GM19372 (cell line): Measurements from ENCODE around the gene G6PC1.
"Not testable (repeated sequence)": the region's sequence is repeated elsewhere in the genome, so short reads cannot be mapped to it uniquely, and the experiment has no call there.

Source experiments
- ATAC-seq: cut with Tn5 transposase; IDR thresholded peaks from one replicate; pipeline ENCODE4 v1.9.1; 2021; ENCODE audit warnings: mild to moderate bottlenecking, low read depth, moderate library complexity; ENCODE audit not compliant: unreplicated experiment

The G6PC1 gene

DNA sequence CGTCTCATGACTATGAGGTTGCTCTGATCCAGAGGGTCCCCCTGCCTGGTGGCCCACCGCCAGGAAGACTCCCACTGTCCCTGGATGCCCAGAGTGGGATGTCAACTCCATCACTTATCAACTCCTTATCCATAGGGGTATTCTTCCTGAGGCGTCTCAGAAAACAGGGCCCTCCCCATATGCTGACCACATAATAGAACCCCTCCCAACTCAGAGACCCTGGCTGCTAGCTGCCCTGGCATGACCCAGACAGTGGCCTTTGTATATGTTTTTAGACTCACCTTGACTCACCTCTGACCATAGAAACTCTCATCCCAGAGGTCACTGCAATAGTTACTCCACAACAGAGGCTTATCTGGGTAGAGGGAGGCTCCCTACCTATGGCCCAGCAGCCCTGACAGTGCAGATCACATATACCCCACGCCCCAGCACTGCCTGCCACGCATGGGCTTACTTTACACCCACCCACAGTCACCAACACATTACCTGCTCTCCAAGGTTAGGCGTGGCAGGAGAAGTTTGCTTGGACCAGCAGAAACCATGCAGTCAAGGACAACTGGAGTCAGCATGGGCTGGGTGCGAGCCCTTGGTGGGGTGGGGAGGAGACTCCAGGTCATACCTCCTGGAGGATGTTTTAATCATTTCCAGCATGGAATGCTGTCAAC, 2.3 kb upstream of the G6PC1 start:
- ATAC-seq = no peak

DNA sequence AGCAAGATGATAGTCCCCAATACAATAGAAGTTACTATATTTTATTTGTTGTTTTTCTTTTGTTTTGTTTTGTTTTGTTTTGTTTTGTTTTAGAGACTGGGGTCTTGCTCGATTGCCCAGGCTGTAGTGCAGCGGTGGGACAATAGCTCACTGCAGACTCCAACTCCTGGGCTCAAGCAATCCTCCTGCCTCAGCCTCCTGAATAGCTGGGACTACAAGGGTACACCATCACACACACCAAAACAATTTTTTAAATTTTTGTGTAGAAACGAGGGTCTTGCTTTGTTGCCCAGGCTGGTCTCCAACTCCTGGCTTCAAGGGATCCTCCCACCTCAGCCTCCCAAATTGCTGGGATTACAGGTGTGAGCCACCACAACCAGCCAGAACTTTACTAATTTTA, 618 bp upstream of the G6PC1 start:
- not testable (repeated sequence) for ATAC-seq

DNA sequence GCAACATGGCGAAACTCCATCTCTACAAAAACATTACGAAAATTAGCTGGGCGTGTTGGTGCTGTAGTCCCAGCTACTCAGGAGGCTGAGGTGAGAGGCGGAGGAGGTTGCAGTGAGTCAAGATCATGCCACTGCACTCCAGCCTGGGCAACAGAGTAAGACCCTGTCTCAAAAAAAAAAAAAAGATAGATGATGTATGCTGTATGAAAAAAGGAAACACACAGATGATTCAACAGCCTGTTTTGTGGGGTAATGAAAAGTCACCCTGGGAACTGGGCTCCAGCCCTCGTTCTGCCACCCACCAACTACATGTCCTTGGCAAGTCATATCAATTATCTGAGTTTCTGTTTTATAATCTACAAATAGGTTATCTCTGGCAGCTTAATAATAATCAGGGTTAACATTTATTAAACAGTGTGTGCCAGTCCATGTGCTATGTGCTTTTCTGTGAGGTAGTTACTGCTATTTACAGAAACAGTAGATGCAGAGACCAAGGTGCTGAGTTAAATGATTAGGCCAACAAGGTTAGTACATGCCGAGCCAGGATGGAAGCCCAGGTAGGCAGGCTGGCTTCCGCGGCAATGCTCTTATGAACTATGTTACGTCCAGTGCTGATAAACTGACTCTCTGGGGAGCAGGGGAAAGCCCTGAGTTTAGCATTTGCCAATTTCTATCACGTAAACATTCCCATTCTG, 1.1 kb downstream of the G6PC1 start:
- no peak for ATAC-seq

DNA sequence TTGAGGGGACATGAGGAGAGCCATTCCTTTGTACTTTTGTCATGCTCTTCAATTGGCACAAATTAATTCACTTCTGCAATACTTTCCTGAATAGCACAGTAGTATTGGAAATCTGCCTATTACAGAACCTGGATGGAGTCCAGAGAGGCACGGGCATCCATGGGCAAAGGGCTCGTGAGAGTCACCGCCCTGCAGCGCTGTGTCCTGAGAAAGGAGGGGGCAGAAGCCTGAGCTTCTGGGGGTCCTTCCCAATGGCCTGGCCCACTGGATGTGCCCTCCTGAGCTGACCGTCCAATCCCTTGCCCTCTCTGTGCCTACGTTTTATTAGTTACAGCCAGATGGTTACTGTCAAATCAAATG, 3.5 kb downstream of the G6PC1 start:
- no peak for ATAC-seq

DNA sequence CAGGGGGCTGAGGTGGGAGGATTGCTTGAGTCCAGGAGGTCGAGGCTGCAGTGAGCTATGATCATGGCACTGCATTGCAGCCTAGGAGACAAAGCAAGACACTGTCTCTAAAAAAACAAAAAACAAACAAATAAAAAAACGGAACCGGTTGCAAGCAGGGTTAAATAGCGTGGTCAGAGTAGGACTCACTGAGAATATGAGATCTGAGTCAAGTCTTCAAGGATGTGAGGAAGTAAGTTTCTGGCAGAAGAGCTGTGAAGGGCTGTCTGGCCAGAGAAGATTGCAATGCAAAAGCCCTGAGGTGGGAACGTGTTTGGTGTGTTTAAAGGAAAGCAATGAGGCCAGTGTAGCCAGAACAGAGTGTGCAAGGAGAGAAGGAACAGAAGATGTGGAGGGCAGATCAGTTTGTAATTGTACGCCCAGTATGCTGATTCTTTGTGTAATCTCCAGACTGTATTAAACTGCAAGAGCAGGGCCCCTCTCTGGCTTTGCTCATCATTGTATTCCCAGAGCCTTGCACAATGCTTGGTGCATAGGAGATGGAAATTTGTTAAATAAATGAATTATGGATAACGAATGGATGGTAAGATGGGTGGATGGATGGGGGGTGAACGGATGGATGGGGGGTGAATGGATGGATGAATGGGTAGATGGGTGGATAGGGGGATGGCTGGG, 6.3 kb downstream of the G6PC1 start:
- no peak for ATAC-seq

DNA sequence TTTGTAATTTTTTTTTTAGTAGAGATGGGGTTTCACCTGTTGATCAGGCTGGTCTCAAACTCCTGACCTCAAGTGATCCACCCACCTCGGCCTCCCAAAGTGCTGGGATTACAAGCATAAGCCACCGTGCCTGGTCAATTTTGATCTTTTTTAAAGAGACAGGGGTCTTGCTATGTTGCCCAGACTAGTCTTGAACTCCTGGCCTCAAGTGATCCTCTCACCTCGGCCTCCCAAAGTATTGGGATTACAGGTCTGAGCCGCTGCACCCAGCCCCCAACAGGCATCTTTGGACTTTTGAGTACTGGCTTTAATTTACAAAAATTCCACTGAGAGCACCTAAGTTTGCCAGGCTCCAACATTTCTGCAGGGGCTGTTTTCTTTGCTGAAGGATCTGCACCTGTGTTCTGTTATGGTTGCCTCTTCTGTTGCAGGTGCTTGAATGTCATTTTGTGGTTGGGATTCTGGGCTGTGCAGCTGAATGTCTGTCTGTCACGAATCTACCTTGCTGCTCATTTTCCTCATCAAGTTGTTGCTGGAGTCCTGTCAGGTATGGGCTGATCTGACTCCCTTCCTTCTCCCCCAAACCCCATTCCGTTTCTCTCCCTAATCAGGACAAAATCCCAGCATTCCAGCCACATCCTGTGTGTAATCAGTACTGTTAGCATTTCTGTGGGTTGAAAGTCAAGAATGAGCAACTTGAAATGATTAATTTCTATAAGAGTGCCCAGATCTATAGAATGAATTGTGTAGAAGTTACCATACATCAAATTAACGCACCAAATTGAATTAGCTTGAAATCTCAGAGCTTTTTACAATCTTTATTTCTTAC, 8.5 kb downstream of the G6PC1 start:
- no peak for ATAC-seq

DNA sequence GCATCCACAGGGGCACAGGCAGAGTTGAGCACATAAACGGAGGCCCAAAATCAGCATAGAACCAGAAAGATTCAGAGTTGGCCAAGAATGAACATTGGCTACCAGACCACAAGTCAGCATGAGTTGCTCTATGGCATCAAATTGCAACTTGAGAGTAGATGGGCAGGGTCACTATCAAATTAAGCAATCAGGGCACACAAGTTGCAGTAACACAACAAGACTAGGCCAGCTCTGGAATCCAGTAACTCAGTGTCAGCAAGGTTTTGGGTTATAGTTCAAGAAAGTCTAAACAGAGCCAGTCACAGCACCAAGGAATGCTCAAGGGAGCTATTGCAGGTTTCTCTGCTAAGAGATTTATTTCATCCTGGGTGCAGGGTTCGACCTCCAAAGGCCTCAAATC, 12.9 kb downstream of the G6PC1 start:
- ATAC-seq = no peak

DNA sequence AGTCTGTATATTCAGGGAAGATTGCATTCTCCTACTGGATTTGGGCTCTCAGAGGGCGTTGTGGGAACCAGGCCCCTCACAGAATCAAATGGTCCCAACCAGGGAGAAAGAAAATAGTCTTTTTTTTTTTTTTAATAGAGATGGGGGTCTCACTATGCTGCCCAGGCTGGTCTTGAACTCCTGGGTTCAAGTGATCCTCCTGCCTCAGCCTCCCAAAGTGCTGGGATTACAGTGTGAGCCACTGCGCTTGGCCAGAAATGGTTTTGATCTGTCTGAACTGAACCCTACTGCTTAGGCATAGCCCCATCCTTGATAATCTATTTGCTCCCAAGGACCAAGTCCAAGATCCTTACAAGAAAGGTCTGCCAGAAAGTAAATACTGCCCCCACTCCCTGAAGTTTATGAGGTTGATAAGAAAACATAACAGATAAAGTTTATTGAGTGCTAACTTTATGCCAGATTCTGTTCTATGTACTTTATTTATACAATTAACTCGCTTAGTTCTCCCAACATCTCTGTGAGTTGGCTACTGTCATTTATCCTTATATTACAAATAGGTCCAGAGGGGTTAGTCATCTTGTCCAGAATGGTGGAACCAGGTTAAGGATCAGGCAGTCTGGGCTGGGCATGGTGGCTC, 13.5 kb downstream of the G6PC1 start:
- no peak for ATAC-seq

DNA sequence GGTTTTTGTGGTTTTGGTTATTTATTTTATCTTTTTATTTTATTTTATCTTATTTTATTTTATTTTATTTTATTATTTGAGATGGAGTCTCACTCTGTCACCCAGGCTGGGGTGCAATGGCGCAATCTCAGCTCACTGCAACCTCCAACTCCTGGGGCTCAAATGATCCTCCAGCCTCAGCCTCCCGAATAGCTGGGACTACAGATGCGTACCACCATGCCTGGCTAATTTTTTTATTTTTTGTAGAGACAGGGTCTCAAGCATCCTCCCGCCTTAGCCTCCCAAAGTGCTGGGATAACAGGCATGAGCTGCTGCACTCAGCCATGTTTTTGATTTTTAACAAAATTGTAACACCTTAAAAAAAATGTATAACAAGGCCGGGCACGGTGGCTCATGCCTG, 14.7 kb downstream of the G6PC1 start:
- ATAC-seq = not testable (repeated sequence)

DNA sequence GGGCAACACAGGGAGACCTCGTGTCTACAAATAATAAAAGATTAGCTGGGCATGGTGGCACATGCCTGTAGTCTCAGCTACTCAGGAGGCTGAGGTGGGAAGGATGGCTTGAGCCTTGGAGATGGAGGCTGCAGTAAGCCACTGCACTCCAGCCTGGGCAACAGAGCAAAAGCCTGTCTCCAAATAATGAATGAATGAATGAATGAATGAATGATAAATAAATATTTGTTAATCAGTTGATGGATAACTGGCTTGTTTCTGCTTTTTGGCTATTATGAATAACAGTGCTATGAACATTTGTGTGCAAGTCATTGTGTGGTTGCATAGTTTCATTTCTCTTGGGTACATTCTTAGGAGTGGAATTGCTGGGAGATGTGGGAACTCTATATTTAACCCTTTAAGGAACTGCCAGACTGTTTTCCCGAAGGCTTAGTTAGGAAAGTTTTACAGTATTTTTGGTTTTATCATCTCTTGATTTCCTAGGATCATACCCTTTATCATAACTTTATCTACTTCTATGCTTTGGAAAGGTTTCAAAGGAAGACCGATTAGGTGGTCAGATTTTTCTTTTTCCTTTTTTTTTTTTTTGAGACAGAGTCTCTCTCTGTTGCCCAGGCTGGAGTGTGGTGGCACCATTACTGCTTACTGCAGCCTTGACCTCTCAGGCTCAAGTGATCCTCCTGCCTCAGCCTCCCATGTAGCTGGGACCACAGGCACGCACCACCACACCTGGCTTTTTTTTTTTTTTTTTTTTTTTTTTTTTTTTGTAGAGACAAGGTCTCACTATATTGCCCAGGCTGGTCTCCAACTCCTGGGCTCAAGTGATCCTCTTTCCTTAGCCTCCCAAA, 16.0 kb downstream of the G6PC1 start:
- ATAC-seq = not testable (repeated sequence)

DNA sequence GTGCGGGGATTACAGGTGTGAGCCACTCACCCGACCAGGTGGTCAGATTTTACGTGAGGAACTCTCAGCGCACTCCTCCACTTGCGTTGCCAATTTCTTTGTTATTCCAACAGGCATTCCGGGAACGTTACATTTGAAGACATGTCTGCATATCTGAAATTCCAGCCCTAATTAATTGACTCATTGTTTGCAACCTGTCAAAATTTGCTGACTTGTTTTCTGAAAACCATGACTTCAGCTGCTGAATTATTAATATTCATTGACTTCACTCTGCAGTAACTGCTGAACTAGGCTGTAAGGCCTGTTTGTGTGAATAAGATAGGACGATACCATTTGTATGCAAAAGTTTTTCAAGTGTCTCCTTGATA, 16.6 kb downstream of the G6PC1 start:
- no peak for ATAC-seq

DNA sequence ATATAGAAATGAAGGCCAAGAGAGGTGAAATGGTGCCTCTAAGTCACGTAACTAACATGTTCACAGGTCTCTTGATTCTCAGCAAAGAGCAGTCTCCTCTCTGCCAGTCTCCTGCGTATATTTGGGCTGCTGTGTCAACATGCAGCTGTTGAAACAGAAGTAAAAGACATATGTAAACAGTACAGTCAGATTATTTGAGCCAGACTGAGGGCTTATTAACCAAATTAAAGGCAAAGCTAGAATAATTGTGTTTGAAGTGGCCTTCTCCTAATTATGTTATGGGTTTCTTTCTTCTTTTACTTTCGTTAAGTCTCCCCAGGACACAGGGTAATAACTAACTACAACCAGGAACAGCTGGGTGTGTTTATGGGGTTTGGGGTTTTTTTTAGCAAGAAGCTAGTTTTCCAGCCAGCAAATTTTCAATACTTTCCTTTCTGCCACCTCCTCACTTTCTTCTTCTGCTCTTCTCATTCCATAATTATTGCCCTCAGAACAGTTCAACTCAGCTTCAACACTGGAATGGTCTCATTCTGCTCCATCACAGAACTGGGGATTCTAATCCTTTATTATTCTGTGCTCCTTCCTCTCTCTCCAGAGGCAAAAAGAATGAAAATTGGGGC, 18.4 kb downstream of the G6PC1 start:
- ATAC-seq = no peak

DNA sequence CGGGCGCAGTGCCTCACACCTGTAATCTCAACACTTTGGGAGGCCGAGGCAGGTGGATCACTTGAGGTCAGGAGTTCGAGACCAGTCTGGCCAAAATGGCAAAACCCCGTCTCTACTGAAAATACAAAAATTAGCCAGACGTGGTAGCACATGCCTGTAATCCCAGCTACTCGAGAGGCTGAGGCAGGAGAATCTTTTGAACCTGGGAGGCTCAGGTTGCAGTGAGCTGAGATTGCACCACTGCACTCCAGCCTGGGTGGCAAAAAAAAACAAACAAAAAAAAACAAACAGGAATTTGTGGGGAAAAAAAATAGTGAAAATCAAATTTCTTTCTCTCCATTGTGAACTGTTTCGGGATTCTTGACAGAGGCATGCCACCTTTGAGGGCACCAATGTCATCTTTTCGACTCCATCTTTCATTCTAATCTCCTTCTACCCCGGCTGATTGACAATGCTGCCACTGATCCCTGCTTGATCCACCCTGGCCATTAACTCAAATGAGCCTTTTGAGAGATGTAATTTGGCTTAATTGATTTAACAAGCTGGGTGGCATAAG, 19.0 kb downstream of the G6PC1 start:
- ATAC-seq = not testable (repeated sequence)

DNA sequence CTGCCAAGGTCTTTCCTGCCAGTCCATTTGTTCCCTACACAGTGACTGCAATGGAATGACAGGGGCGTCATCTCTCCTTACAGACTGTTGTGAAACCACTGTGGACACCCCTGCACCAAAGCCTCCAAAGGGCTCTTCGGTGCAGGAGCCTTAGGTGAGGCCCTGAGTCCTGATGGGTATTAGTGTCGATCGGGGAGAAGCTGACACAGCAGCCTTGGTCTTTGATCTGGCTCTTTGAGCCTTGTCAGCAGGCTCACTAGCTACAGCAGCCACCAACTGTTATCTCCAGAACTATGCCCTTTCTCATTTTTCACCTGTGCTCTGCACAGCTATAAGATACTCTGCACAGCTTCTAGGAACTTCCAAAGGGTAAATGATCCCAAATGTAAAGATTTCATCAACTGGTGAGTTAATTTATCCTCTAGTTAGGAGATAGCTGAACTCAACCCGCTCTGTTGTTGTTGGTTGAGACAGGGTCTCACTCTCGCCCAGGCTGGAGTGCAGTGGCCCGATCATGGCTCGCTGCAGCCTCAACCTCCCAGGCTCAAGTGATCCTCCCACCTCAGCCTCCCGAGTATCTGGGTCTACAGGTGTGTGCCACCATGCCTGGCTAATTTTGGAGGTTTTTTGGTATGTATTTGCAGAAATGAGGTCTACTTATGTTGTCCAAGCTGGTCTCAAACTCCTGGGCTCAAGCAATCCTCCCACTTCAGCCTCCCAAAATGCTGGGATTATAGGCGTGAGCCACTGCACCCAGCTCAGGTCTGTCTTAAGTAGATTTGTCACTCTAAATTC, 19.7 kb downstream of the G6PC1 start:
- ATAC-seq = no peak

DNA sequence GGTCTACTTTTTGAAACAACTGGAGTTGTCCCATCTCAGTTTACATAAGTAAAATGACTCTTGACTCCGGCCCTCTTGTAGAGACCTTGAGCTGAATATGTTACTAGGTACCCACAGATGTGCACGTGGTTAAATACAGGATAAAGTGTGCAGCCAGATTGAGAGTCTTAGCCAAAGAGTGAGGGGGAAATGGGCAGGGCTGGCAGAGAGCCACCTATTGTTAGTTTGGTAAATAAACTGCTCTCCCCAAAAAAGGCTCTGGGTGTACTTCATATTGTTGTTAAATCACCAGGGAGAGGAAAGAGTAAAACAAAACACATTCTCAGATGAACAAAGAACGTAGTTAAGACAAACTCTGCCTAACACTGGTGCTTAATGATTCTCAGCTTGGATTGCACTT, 20.3 kb downstream of the G6PC1 start:
- ATAC-seq = no peak

DNA sequence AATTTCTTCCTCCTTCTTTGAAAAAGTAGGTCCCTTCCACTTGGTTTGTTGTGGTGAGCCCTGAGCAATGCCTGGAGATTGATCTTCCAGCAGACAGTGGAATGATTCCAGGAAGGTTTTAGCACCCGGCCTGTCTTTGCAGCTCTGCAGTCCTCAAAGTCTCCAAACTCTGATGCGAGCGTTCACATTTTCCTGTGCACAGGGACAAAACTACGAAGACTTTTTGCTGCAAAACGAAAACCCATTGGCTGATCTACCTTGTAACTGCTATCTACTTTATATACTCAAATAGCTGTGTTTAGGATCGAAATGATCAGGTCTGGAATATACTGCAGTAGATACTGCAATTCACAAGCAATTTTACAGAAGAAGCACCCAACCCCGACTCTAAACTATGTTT, 21.7 kb downstream of the G6PC1 start:
- no peak for ATAC-seq

DNA sequence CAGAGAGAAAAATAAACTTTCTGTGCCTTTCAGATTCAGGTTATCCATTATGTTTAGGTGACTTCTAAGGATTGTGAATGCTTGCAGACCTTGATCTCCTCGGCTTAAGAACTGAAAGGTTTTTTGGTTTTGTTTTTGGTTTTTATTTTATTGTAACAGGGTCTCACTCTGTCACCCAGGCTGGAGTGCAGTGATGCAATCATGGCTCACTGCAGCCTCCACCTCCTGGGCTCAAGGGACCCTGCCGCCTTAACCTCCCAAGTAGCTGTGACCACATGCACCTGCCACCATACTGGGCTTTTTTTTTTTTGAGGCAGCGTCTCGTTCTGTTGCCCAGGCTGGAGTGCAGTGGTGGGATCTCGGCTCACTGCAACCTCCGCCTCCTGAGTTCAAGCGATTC, 22.9 kb downstream of the G6PC1 start:
- ATAC-seq = not testable (repeated sequence)

DNA sequence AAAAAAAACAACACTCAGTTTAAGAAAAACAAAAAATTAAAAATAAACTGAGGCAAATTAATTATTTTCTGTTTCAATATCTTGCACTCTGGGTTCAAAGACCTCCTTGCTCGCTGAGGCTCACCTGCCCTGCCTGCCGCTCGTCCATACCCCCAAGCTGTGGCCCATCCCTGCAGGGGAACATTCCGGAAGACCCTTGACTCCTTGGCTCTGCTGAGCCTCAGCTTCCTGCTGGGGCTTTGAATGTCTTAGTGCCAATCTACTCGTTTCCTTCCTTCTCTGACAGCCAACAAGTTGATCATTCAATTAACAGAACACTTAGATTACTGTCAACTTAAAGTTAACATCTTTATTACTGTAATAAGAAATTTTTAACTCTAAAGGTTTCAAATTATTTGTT, 24.3 kb downstream of the G6PC1 start:
- ATAC-seq = no peak
